ENCODE results near the gene PRSS8.
"Not testable (repeated sequence)": the region's sequence is repeated elsewhere in the genome, so short reads cannot be mapped to it uniquely, and the experiment has no call there.

PRSS8 gene

GRCh38 chr16:31135535-31136286, at the start of gene PRSS8:
PRSS8 (minus strand) TSS chr16:31135727; CDS start chr16:31135498, 229 bp downstream.
- peak; percentile 69 for DNase-seq

- DNase-seq = no peak
Observed at GRCh38 chr16:31184888-31185287, 49.4 kb upstream of the PRSS8 start.

GRCh38 chr16:31183432-31184428, 48.2 kb upstream of the PRSS8 start:
- no peak for DNase-seq

- DNase-seq = no peak
Observed at GRCh38 chr16:31182391-31182790, 46.9 kb upstream of the PRSS8 start.

GRCh38 chr16:31181102-31181830, 45.7 kb upstream of the PRSS8 start:
- DNase-seq = peak; percentile 69

GRCh38 chr16:31179747-31180459, 44.4 kb upstream of the PRSS8 start, which contains the start of gene FUS:
FUS (plus strand) TSS chr16:31180139; CDS start chr16:31180215, 76 bp downstream.
- peak; percentile 95 for DNase-seq

GRCh38 chr16:31179219-31179746, 43.8 kb upstream of the PRSS8 start:
- no peak for DNase-seq

GRCh38 chr16:31177136-31177535, 41.6 kb upstream of the PRSS8 start:
- no peak for DNase-seq

- DNase-seq = peak; percentile 74
Observed at GRCh38 chr16:31170048-31170447, 34.5 kb upstream of the PRSS8 start.

- DNase-seq = no peak
Observed at GRCh38 chr16:31168848-31169247, 33.3 kb upstream of the PRSS8 start.

- no peak for DNase-seq
Observed at GRCh38 chr16:31167315-31167714, 31.8 kb upstream of the PRSS8 start.

GRCh38 chr16:31157136-31157535, 21.6 kb upstream of the PRSS8 start:
- peak; percentile 38 for DNase-seq

- not testable (repeated sequence) for DNase-seq
Observed at GRCh38 chr16:31150976-31151375, 15.4 kb upstream of the PRSS8 start.

- no peak for DNase-seq
Observed at GRCh38 chr16:31149894-31150890, 14.7 kb upstream of the PRSS8 start, which contains the start of gene PRSS36. PRSS36 (minus strand) TSS chr16:31150066; CDS start chr16:31150035, 31 bp downstream.

GRCh38 chr16:31149332-31149731, 13.8 kb upstream of the PRSS8 start:
- no peak for DNase-seq

- DNase-seq = no peak
Observed at GRCh38 chr16:31148896-31149295, 13.4 kb upstream of the PRSS8 start.

GRCh38 chr16:31148281-31148728, 12.8 kb upstream of the PRSS8 start:
- DNase-seq = peak; percentile 67

GRCh38 chr16:31147574-31147973, 12.0 kb upstream of the PRSS8 start:
- no peak for DNase-seq

GRCh38 chr16:31145398-31145990, 10.0 kb upstream of the PRSS8 start:
- DNase-seq = peak; percentile 45

- not testable (repeated sequence) for DNase-seq
Observed at GRCh38 chr16:31144418-31144817, 8.9 kb upstream of the PRSS8 start.
